ENCODE measurements around the gene TBC1D9.

GRCh38 chr4:140705625-140706275, 50.4 kb downstream of the TBC1D9 start:
- no peak for TF ChIP-seq CTCF (IDR thresholded peaks at IDR 0.05)
- no peak for TF ChIP-seq POLR2A (IDR thresholded peaks at IDR 0.05)
- no peak for TF ChIP-seq POLR2AphosphoS5 (IDR thresholded peaks at IDR 0.05)

Data from prostate gland (tissue), 2 donors.